ENCODE measurements around the gene PCDHGB1.

DNA sequence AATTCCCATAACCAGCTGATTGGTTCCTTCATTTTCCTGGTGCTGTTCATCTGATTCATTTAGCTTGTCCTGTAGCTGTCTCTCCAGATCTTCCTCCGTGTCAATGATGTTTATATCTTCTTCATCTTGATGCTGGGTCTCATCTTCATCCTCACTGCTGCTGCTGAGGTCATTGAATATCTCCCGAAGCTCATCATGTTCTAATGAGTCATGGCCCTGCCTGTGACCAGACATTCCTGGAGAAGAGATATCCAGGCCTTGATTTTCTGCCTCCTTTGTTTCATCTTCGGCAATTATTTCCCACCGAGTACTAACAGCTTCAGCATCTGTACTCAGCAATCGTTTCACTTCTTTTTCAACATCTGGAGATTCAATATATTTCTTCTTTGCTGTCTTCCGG lies 30.7 kb upstream of the PCDHGB1 start:
- no peak for TF ChIP-seq CTCF (IDR thresholded peaks at IDR 0.05)
- TF ChIP-seq POLR2AphosphoS5 (IDR thresholded peaks at IDR 0.05) = no peak
- no peak for TF ChIP-seq POLR2A (IDR thresholded peaks at IDR 0.05)
